ENCODE data around the gene CEP112. TPM values are rescaled to one million over a fixed set of nuclear protein-coding genes. Genes with fewer than 3 reads are reported as not detected.
A peak's percentile ranks its signal among the peaks of the same experiment; 100 is the strongest.

CEP112 gene
- total RNA-seq, 6 experiments from 2014 or later = 5.3 to 7.7 (median 6.9) TPM

DNA sequence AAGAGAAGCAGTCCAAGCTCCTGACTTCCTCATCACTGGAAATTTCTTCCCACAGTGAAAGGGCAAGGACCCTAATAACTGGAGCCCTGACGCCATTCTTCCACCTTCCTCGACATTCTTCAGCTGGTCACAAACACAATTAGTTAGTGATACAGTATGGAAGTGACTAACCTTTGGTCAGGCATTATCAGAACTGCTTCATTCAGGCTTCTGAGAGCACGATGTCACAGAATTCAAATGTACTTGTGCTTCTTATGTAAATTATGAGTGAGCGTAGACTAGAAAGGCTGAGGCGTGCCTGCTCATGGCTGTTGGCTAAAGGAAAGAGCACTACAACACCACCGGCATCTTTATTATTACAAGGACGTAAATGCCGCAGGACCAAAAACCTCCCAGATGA lies 327.5 kb downstream of the CEP112 start:
- H3K36me3 Mint-ChIP-seq (ENCODE audit: low read depth) = no peaks in the 10 kb centered on the region
- no peaks in the 10 kb centered on the region for H3K9me3 Mint-ChIP-seq
- no peak for DNase-seq
- no peak for TF ChIP-seq CTCF (IDR thresholded peaks at IDR 0.05)
- peaks cover 1% of the 10 kb centered on the region; the same call in 1 of the 2 replicates for H3K27me3 Mint-ChIP-seq (ENCODE audit: insufficient read depth)
- no peak overlapping the region for H3K4me3 Mint-ChIP-seq
- H3K4me1 Mint-ChIP-seq (ENCODE audit: low read depth) = no peaks in the 10 kb centered on the region
- H3K27ac Mint-ChIP-seq = no peak overlapping the region

DNA sequence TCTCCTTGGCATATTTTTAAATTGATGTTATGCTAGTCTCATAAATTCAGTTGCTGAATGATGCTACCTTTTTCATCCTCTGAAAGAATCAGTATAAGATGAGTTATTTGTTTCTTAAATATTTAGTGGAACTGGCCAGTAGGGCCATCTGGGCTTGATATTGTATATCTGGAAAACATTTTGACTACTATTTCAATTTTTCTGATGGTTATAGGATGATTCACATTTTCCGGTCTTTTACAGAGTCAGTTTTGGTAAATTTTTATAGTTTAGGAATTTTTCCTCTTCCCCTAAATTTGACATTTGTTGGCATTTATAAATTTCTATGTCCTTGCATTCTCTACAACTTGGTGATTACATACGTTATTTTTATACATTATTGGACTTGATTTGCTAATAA lies 334.2 kb downstream of the CEP112 start:
- peaks cover 20% of the 10 kb centered on the region; the same call in 1 of the 2 replicates for H3K4me1 Mint-ChIP-seq (ENCODE audit: low read depth)
- no peaks in the 10 kb centered on the region for H3K9me3 Mint-ChIP-seq
- no peak overlapping the region for H3K4me3 Mint-ChIP-seq
- TF ChIP-seq CTCF (IDR thresholded peaks at IDR 0.05) = no peak
- DNase-seq = no peak
- H3K36me3 Mint-ChIP-seq (ENCODE audit: low read depth) = no peaks in the 10 kb centered on the region
- H3K27ac Mint-ChIP-seq = no peak overlapping the region
- H3K27me3 Mint-ChIP-seq (ENCODE audit: insufficient read depth) = 0 out of 2 replicates have a peak, but pooled peaks cover 1% of the 10 kb centered on the region

- Mint-ChIP-seq H3K4me1 (ENCODE audit: low read depth) (peaks cover 20% of the 10 kb centered on the region; the same call in 1 of the 2 replicates), H3K9me3 (no peaks in the 10 kb centered on the region), H3K27ac (no peak overlapping the region), H3K36me3 (ENCODE audit: low read depth) (no peaks in the 10 kb centered on the region), H3K27me3 (ENCODE audit: insufficient read depth) (no peaks in the 10 kb centered on the region), H3K4me3 (no peak overlapping the region)
- TF ChIP-seq CTCF (IDR thresholded peaks at IDR 0.05) = no peak
- peak; percentile 0 for DNase-seq
These were observed 335.1 kb downstream of the CEP112 start for GRCh38 chr17:65856865-65857264.

DNA sequence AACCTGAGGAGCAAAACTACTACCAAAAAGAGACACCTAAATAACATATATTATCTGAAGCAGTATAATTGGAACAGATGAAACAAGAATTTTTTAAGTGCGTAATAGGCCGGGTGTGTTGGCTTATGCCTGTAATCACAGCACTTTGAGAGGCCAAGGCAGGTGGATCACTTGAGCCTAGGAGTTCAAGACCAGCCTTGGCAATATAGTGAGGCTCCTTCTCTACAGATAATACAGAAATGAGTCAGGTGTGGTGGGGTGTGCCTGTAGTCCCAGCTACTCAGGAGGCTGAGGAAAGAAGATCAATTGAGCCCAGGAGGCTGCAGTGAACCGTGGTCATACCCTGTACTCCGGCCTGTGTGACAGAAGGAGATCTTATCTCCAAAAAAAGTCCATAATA lies 336.3 kb downstream of the CEP112 start:
- no peak for DNase-seq
- no peak overlapping the region for H3K4me3 Mint-ChIP-seq
- H3K27ac Mint-ChIP-seq = no peak overlapping the region
- TF ChIP-seq CTCF (IDR thresholded peaks at IDR 0.05) = no peak
- peaks cover 20% of the 10 kb centered on the region; the same call in 1 of the 2 replicates for H3K4me1 Mint-ChIP-seq (ENCODE audit: low read depth)
- H3K36me3 Mint-ChIP-seq (ENCODE audit: low read depth) = no peaks in the 10 kb centered on the region
- no peaks in the 10 kb centered on the region for H3K27me3 Mint-ChIP-seq (ENCODE audit: insufficient read depth)
- no peaks in the 10 kb centered on the region for H3K9me3 Mint-ChIP-seq

- no peak overlapping the region for H3K27ac Mint-ChIP-seq
These were observed 336.7 kb downstream of the CEP112 start for GRCh38 chr17:65855245-65855644.

More at GRCh38 chr17:65855245-65855644, 336.7 kb downstream of the CEP112 start:
- H3K9me3 Mint-ChIP-seq = no peaks in the 10 kb centered on the region
- H3K4me1 Mint-ChIP-seq (ENCODE audit: low read depth) = peaks cover 20% of the 10 kb centered on the region; the same call in 1 of the 2 replicates
- H3K4me3 Mint-ChIP-seq = no peak overlapping the region
- no peaks in the 10 kb centered on the region for H3K36me3 Mint-ChIP-seq (ENCODE audit: low read depth)
- no peak for TF ChIP-seq CTCF (IDR thresholded peaks at IDR 0.05)
- H3K27me3 Mint-ChIP-seq (ENCODE audit: insufficient read depth) = no peaks in the 10 kb centered on the region
- no peak for DNase-seq

All from HFFc6 (cell line).